ENCODE results near the gene CCDC158. TPM values are rescaled to one million over a fixed set of nuclear protein-coding genes. Genes with fewer than 3 reads are reported as not detected.

Gene CCDC158
- total RNA-seq, 4 donors from 2014 or later, result not detected

DNA sequence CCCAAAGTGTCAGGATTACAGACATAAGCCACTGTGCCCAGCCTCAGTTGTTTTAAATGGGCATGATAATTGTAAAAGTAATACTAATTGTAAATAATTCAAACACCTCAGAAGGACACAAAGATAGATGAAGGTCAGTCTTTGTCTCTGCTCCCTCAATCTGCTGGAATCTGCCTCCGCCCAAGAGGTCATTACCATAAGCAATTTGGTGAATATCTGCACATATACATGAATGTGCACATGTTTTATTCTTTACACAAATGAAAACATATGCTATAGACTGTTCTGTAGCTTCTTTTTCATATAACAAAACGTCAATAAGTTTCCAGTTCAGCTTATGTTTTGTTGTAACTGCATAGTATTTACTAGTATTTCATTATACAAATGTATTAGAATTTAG lies 107.4 kb downstream of the CCDC158 start:
- H3K4me1 ChIP-seq, result peaks cover 0 to 15% (median 0%) of the 10 kb centered on the region in 4 donors
- no peak overlapping the region for H3K27ac ChIP-seq
- no peak overlapping the region for H3K4me3 ChIP-seq
- no peaks in the 10 kb centered on the region for H3K27me3 ChIP-seq
- no peak for DNase-seq
- H3K36me3 ChIP-seq, result peaks cover 0 to 8% (median 0%) of the 10 kb centered on the region in 3 donors
- no peak for TF ChIP-seq CTCF (IDR thresholded peaks at IDR 0.05)
- TF ChIP-seq POLR2A (IDR thresholded peaks at IDR 0.05), result no peak
- H3K9me3 ChIP-seq, result peaks cover 0 to 3% (median 0%) of the 10 kb centered on the region in 4 donors

- Histone ChIP-seq H3K27me3 (no peaks in the 10 kb centered on the region), H3K4me1 (peaks cover 0 to 15% (median 0%) of the 10 kb centered on the region in 4 donors), H3K4me3 (no peak overlapping the region), H3K27ac (no peak overlapping the region), H3K36me3 (peaks cover 0 to 8% (median 0%) of the 10 kb centered on the region in 3 donors), H3K9me3 (peaks cover 0 to 3% (median 0%) of the 10 kb centered on the region in 4 donors)
- TF ChIP-seq CTCF (IDR thresholded peaks at IDR 0.05) (no peak), POLR2A (IDR thresholded peaks at IDR 0.05) (no peak)
- DNase-seq, result no peak
These were observed 108.5 kb downstream of the CCDC158 start for GRCh38 chr4:76312457-76312856.

DNA sequence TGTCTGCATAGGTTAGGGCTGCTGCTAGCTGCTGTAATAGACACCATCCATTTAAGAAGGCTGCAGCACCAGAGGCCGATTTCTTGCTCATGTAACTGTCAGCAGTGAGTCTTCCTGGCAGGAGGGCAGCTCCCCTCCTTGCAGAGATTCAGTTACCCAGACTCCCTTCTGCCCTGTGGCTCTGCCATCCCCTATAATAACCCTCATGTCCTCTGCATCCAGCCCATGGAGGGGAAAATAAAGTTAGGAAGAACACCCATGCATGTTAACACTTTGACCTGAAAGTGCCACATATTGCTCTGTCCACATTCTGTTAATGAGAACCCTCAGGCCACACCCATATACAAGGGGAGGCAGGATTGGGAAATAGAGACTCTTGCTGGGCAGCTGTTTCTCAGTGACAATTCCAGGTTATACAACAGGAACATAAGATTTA lies 109.0 kb downstream of the CCDC158 start:
- no peak for DNase-seq
- peaks cover 0 to 3% (median 0%) of the 10 kb centered on the region in 4 donors for H3K9me3 ChIP-seq
- H3K27me3 ChIP-seq, result no peaks in the 10 kb centered on the region
- H3K4me1 ChIP-seq, result peaks cover 0 to 15% (median 0%) of the 10 kb centered on the region in 4 donors
- H3K36me3 ChIP-seq, result peaks cover 0 to 8% (median 0%) of the 10 kb centered on the region in 3 donors
- H3K27ac ChIP-seq, result no peak overlapping the region
- TF ChIP-seq CTCF (IDR thresholded peaks at IDR 0.05) (no peak), POLR2A (IDR thresholded peaks at IDR 0.05) (no peak)
- H3K4me3 ChIP-seq, result no peak overlapping the region

DNA sequence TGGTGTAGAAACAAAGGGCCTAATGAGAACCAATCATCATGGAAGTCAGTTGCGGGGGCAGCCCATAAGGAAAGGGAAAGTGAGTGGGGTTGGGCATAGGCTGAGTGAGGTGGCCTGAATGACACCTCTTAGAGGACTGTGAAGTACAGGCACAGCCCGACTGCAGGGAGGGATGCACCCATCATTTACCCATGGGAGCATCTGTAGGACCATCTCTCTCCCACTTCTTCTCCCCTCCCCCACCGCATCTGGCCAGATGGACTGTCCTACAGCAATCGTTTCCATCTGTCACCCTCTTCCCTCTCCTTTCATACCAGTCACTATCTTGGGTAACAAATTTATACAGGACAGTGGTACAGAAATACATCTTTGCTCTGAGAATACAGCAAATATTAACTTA lies 110.3 kb downstream of the CCDC158 start:
- Histone ChIP-seq H3K36me3 (peaks cover 0 to 8% (median 0%) of the 10 kb centered on the region in 3 donors), H3K27ac (peak overlapping the region in 1 of 4 donors; percentile 40)
- no peak for DNase-seq

DNA sequence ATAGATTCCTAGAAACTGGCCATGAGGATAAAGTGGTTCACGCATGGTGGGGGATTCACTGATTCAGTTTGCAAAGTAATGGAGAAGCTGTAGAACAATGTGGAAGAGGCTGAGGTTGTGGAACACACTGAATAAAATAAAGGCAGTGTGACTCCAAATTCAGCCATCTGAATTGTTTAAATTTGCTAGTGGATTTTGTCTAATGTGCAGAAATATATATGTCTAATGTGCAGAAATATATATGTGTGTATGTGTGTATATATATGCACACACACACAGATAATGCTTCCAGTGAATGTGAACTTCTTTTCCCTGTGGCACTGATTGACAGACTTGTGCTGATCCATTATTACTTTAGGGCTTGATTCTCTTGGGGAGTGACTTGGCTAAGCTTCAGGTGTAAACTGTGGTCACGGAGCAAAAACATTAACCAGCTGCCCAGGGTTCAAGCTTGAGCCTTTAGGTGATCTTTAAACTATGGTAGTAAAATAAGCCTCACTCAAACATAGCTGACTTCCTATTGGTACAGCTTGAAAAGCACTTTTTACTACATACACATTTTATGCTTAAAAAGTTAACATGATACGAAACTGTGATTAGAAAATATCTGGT lies 110.9 kb downstream of the CCDC158 start:
- no peak for DNase-seq
- Histone ChIP-seq H3K4me1 (peaks cover 0 to 23% (median 0%) of the 10 kb centered on the region in 4 donors), H3K27me3 (no peaks in the 10 kb centered on the region), H3K27ac (peak overlapping the region in 1 of 4 donors; percentile 40), H3K4me3 (peak overlapping the region in 2 of 4 donors; percentile 22 to 72), H3K9me3 (no peaks in the 10 kb centered on the region), H3K36me3 (peaks cover 0 to 8% (median 0%) of the 10 kb centered on the region in 3 donors)
- TF ChIP-seq CTCF (IDR thresholded peaks at IDR 0.05), result no peak
- TF ChIP-seq POLR2A (IDR thresholded peaks at IDR 0.05), result no peak

More for the DNA sequence above, 110.3 kb downstream of the CCDC158 start:
- H3K27me3 ChIP-seq, result no peaks in the 10 kb centered on the region
- TF ChIP-seq CTCF (IDR thresholded peaks at IDR 0.05), result no peak
- no peak for TF ChIP-seq POLR2A (IDR thresholded peaks at IDR 0.05)
- peak overlapping the region in 2 of 4 donors; percentile 6 to 22 for H3K4me3 ChIP-seq
- H3K4me1 ChIP-seq, result peaks cover 0 to 17% (median 0%) of the 10 kb centered on the region in 4 donors
- no peaks in the 10 kb centered on the region for H3K9me3 ChIP-seq

Data from Peyer's patch (tissue), 4 donors.